NB4 (cell line): ENCODE measurements around the gene CLEC12A.
"Not testable (repeated sequence)": the region's sequence is repeated elsewhere in the genome, so short reads cannot be mapped to it uniquely, and the experiment has no call there.

Experiments used
- CTCF ChIP-seq: IDR thresholded peaks from one replicate; pipeline ENCODE4 v1.5.1; 2012; ENCODE audit warnings: low read depth, low read length
- MYC ChIP-seq: IDR thresholded peaks from 2 replicates; pipeline ENCODE4 v1.6.1; 2011; ENCODE audit warnings: low read depth, low read length
- POLR2A ChIP-seq: IDR thresholded peaks from 2 replicates; pipeline ENCODE4 v1.6.1; 2011; ENCODE audit warnings: mild to moderate bottlenecking; ENCODE audit not compliant: insufficient read length; ENCODE audit errors: extremely low read depth

DNA sequence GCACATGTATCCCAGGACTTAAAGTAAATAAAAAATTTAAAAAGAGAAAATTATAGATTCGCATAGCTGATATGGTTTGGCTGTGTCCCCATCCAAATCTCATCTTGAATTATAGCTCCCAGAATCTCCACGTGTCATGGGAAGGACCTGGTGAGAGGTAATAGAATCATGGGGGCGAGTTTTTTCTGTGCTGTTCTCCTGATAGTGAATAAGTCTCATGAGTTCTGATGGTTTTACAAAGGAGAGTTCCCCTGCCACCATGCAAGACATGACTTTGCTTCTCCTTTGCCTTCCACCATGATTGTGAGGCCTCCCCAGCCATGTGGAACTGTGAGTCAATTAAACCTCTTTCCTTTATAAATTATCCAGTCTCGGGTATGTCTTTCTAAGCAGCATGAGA, 55.5 kb downstream of the CLEC12A start:
- TF ChIP-seq MYC, CTCF, POLR2A: not testable (repeated sequence)
